HCT116 (cell line): ENCODE data around the gene ADAMTS16.

Experiments used
- POLR2AphosphoS5 ChIP-seq: IDR thresholded peaks from 2 replicates; pipeline ENCODE4 v1.6.1; 2011; ENCODE audit warnings: mild to moderate bottlenecking, low read depth, low read length, moderate library complexity
- TCF7L2 ChIP-seq: IDR thresholded peaks from 2 replicates; pipeline ENCODE4 v1.7.0; 2011; ENCODE audit warnings: borderline replicate concordance, inconsistent platforms; ENCODE audit not compliant: insufficient read depth, insufficient read length; ENCODE audit errors: extremely low read depth
- TF ChIP-seq, protein P1 (sequence below), 3 experiments: fragments of 200-600 bp in 1 of 3; sonication (generic) in 1 of 3; IDR thresholded peaks in 2 of 3; conservative IDR thresholded peaks in 1 of 3; 2 replicates each; pipeline ENCODE4 v1.5.1; 2012 to 2017; ENCODE audit warnings: low read depth in 2 of 3, low read length in 2 of 3, antibody characterized with exemption in 1 of 3, borderline replicate concordance in 1 of 3, control low read depth in 1 of 3, mild to moderate bottlenecking in 1 of 3, mixed read lengths in 1 of 3, mixed run types in 1 of 3, moderate library complexity in 1 of 3; ENCODE audit not compliant: insufficient read depth in 1 of 3
- TF ChIP-seq, protein P2 (sequence below): IDR thresholded peaks from 2 replicates; pipeline ENCODE4 v1.6.1; 2012

DNA sequence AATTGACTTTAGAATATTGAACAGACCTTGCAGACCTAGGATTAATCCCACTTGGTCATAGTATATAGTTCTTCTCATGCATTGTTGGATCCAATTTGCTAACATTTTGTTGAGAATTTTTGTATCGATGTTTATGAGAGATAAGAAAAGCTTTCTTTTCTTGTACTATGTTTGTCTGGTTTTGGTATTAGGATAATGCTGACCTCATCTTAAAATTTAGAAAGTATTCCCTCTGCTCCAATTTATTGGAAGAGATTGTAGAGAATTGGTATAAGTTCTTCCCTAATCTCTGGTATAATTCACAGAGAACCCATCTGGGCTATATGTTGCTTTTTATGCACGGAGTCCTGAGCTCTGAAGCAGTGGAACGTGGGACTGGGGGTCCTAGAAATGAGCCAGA, 67.7 kb downstream of the ADAMTS16 start:
- TF ChIP-seq, protein P1, sequence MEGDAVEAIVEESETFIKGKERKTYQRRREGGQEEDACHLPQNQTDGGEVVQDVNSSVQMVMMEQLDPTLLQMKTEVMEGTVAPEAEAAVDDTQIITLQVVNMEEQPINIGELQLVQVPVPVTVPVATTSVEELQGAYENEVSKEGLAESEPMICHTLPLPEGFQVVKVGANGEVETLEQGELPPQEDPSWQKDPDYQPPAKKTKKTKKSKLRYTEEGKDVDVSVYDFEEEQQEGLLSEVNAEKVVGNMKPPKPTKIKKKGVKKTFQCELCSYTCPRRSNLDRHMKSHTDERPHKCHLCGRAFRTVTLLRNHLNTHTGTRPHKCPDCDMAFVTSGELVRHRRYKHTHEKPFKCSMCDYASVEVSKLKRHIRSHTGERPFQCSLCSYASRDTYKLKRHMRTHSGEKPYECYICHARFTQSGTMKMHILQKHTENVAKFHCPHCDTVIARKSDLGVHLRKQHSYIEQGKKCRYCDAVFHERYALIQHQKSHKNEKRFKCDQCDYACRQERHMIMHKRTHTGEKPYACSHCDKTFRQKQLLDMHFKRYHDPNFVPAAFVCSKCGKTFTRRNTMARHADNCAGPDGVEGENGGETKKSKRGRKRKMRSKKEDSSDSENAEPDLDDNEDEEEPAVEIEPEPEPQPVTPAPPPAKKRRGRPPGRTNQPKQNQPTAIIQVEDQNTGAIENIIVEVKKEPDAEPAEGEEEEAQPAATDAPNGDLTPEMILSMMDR (IDR thresholded peaks at IDR 0.05 in 2 of 3, conservative IDR thresholded peaks at IDR 0.05 in 1 of 3; ENCODE audit: borderline replicate concordance in 1 of 3, insufficient read depth in 1 of 3, low read depth in 2 of 3, low read length in 2 of 3) = no peak
- TF ChIP-seq TCF7L2 (no peak), POLR2AphosphoS5 (no peak)
- TF ChIP-seq, protein P2, sequence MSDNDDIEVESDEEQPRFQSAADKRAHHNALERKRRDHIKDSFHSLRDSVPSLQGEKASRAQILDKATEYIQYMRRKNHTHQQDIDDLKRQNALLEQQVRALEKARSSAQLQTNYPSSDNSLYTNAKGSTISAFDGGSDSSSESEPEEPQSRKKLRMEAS = no peak
